Skeletal muscle tissue (tissue), 4 donors: ENCODE measurements around the gene SPEG. TPM values are rescaled to one million over a fixed set of nuclear protein-coding genes. Genes with fewer than 3 reads are reported as not detected.

Experiments used
- H3K27ac ChIP-seq: one replicate; pipeline ENCODE4 v1.7.0; 2013; ENCODE audit warnings: mild to moderate bottlenecking, low read depth, low read length, inconsistent platforms
- H3K27me3 ChIP-seq, 3 donors: one replicate each; pipeline ENCODE4 v1.7.0; 2013; ENCODE audit warnings: low read length in 3 of 3; ENCODE audit not compliant: control insufficient read depth in 3 of 3, insufficient read depth in 3 of 3
- H3K36me3 ChIP-seq, 3 donors: one replicate each; pipeline ENCODE4 v1.7.0; 2013; ENCODE audit warnings: low read length in 3 of 3; ENCODE audit not compliant: control insufficient read depth in 3 of 3, insufficient read depth in 3 of 3
- H3K4me1 ChIP-seq, 3 donors: one replicate each; pipeline ENCODE4 v1.7.0; 2013; ENCODE audit warnings: low read length in 3 of 3, mild to moderate bottlenecking in 3 of 3; ENCODE audit not compliant: control insufficient read depth in 3 of 3, insufficient read depth in 3 of 3
- H3K4me3 ChIP-seq, 3 donors: one replicate each; pipeline ENCODE4 v1.7.0; 2013; ENCODE audit warnings: low read length in 3 of 3
- H3K9ac ChIP-seq, 3 donors: one replicate each; pipeline ENCODE4 v1.7.0; 2013; ENCODE audit warnings: low read length in 3 of 3, mild to moderate bottlenecking in 3 of 3, moderate library complexity in 2 of 3, low read depth in 1 of 3
- H3K9me3 ChIP-seq, 3 donors: one replicate each; pipeline ENCODE4 v1.7.0; 2013; ENCODE audit warnings: low read length in 3 of 3; ENCODE audit not compliant: control insufficient read depth in 3 of 3
- total RNA-seq: library from RNA; depleted of rRNA; stranded (reverse); fragments of >200 nt; gene quantifications from one replicate; pipeline ENCODE4 v1.2.3, GENCODE V29; 2014
- donor health status: Osteomylitis.

SPEG gene
- 95.5 TPM for total RNA-seq

GRCh38 chr2:219434718-219435525 is at the start of gene SPEG:
Gene SPEG, plus strand, starts transcription at chr2:219434843. Its CDS starts 135 bp downstream, at chr2:219434978.
- Histone ChIP-seq H3K36me3 (peaks cover 0 to 5% (median 5%) of the 10 kb centered on the region in 3 donors), H3K27ac (peak within 1 kb of the TSS; percentile 96), H3K9me3 (no peaks in the 10 kb centered on the region), H3K4me3 (peak within 1 kb of the TSS; percentile 81 to 86 (median 84)), H3K4me1 (peaks cover 62 to 79% (median 63%) of the 10 kb centered on the region in 3 donors), H3K9ac (peak within 1 kb of the TSS; percentile 92 to 94 (median 94)), H3K27me3 (peaks cover 0 to 10% (median 8%) of the 10 kb centered on the region in 3 donors)

- Histone ChIP-seq H3K36me3 (peaks cover 55 to 59% (median 56%) of the 10 kb centered on the region in 3 donors), H3K27ac (no peak overlapping the region), H3K4me1 (peaks cover 13 to 25% (median 13%) of the 10 kb centered on the region in 3 donors)
Observed at GRCh38 chr2:219384859-219385258, 49.8 kb upstream of the SPEG start.

GRCh38 chr2:219385958-219386520 is 48.6 kb upstream of the SPEG start:
- peak overlapping the region in 1 of 3 donors; percentile 25 for H3K9ac ChIP-seq
- H3K36me3 ChIP-seq, result peaks cover 48 to 51% (median 50%) of the 10 kb centered on the region in 3 donors
- no peak overlapping the region for H3K4me3 ChIP-seq
- no peak overlapping the region for H3K27ac ChIP-seq
- no peaks in the 10 kb centered on the region for H3K9me3 ChIP-seq
- no peaks in the 10 kb centered on the region for H3K27me3 ChIP-seq
- peaks cover 13 to 25% (median 13%) of the 10 kb centered on the region in 3 donors for H3K4me1 ChIP-seq

More at GRCh38 chr2:219384859-219385258, 49.8 kb upstream of the SPEG start:
- Histone ChIP-seq H3K9me3 (no peaks in the 10 kb centered on the region), H3K9ac (no peak overlapping the region), H3K27me3 (no peaks in the 10 kb centered on the region), H3K4me3 (no peak overlapping the region)

GRCh38 chr2:219386532-219387280 is 47.9 kb upstream of the SPEG start:
- H3K27me3 ChIP-seq, result no peaks in the 10 kb centered on the region
- no peaks in the 10 kb centered on the region for H3K9me3 ChIP-seq
- H3K4me3 ChIP-seq, result peak overlapping the region; percentile 83 to 92 (median 91)
- H3K36me3 ChIP-seq, result peaks cover 41 to 45% (median 43%) of the 10 kb centered on the region in 3 donors
- peaks cover 13 to 25% (median 13%) of the 10 kb centered on the region in 3 donors for H3K4me1 ChIP-seq
- H3K27ac ChIP-seq, result peak overlapping the region; percentile 91
- peak overlapping the region; percentile 92 to 97 (median 93) for H3K9ac ChIP-seq

- H3K9me3 ChIP-seq, result no peaks in the 10 kb centered on the region
- peak within 1 kb of the TSS; percentile 91 for H3K27ac ChIP-seq
- H3K27me3 ChIP-seq, result no peaks in the 10 kb centered on the region
- H3K4me3 ChIP-seq, result peak within 1 kb of the TSS; percentile 83 to 92 (median 91)
- peak within 1 kb of the TSS; percentile 92 to 97 (median 93) for H3K9ac ChIP-seq
- peaks cover 33 to 38% (median 36%) of the 10 kb centered on the region in 3 donors for H3K36me3 ChIP-seq
- H3K4me1 ChIP-seq, result peaks cover 13 to 25% (median 13%) of the 10 kb centered on the region in 3 donors
Observed at GRCh38 chr2:219387306-219388120, 47.1 kb upstream of the SPEG start, which contains the start of gene DNPEP. Gene DNPEP, minus strand, starts transcription at chr2:219387912. Its CDS starts 118 bp downstream, at chr2:219387794.

GRCh38 chr2:219388121-219388906 is 46.3 kb upstream of the SPEG start:
- peaks cover 26 to 31% (median 29%) of the 10 kb centered on the region in 3 donors for H3K36me3 ChIP-seq
- peak overlapping the region; percentile 86 for H3K27ac ChIP-seq
- H3K9me3 ChIP-seq, result no peaks in the 10 kb centered on the region
- peaks cover 13 to 25% (median 13%) of the 10 kb centered on the region in 3 donors for H3K4me1 ChIP-seq
- peak overlapping the region; percentile 36 to 77 (median 71) for H3K9ac ChIP-seq
- H3K27me3 ChIP-seq, result no peaks in the 10 kb centered on the region
- H3K4me3 ChIP-seq, result peak overlapping the region; percentile 54 to 61 (median 58)

- H3K36me3 ChIP-seq, result peaks cover 25 to 26% (median 25%) of the 10 kb centered on the region in 3 donors
- peaks cover 13 to 25% (median 13%) of the 10 kb centered on the region in 3 donors for H3K4me1 ChIP-seq
- H3K4me3 ChIP-seq, result peak overlapping the region; percentile 54 to 61 (median 58)
- H3K27ac ChIP-seq, result peak overlapping the region; percentile 86
- no peaks in the 10 kb centered on the region for H3K9me3 ChIP-seq
- H3K9ac ChIP-seq, result peak overlapping the region; percentile 36 to 77 (median 71)
- H3K27me3 ChIP-seq, result no peaks in the 10 kb centered on the region
Observed at GRCh38 chr2:219388907-219389156, 45.8 kb upstream of the SPEG start.

GRCh38 chr2:219392754-219393153 is 41.9 kb upstream of the SPEG start:
- Histone ChIP-seq H3K4me3 (no peak overlapping the region), H3K9me3 (no peaks in the 10 kb centered on the region), H3K27me3 (no peaks in the 10 kb centered on the region), H3K36me3 (no peaks in the 10 kb centered on the region), H3K9ac (no peak overlapping the region), H3K27ac (no peak overlapping the region), H3K4me1 (peaks cover 4 to 14% (median 5%) of the 10 kb centered on the region in 3 donors)
